ENCODE results near the gene STK38. TPM values are rescaled to one million over a fixed set of nuclear protein-coding genes. Genes with fewer than 3 reads are reported as not detected.
"Not testable (repeated sequence)": the region's sequence is repeated elsewhere in the genome, so short reads cannot be mapped to it uniquely, and the experiment has no call there.

The STK38 gene
- total RNA-seq, 2 experiments from 2014 or later = 29.5 to 30.4 TPM

- CTCF ChIA-PET = interaction anchor here (0.6 to 1.0 kb wide), 3 partner anchors 19 to 120 kb away, joined by 3 to 4 read pairs (median 3); no protein-coding TSS in a partner anchor
Measured at GRCh38 chr6:36504181-36504580, 43.1 kb downstream of the STK38 start.

GRCh38 chr6:36501686-36502085 is 45.6 kb downstream of the STK38 start:
- ChIA-PET CTCF (interaction anchor here (0.9 kb wide), 1 partner anchor 233 kb away, joined by 3 read pairs; no protein-coding TSS in a partner anchor), POLR2A (no interaction called here)

More at GRCh38 chr6:36504181-36504580, 43.1 kb downstream of the STK38 start:
- POLR2A ChIA-PET = interaction anchor here (0.6 kb wide), 1 partner anchor 12 kb away, joined by 8 read pairs; no protein-coding TSS in a partner anchor

- ChIA-PET CTCF (interaction anchor here (1.2 kb wide), 1 partner anchor 106 kb away, joined by 3 read pairs; no protein-coding TSS in a partner anchor), POLR2A (no interaction called here)
Measured at GRCh38 chr6:36499918-36500317, 47.4 kb downstream of the STK38 start.

- POLR2A ChIA-PET = no interaction called here
- CTCF ChIA-PET = no interaction called here
Measured at GRCh38 chr6:36495086-36495485, 52.2 kb downstream of the STK38 start.

- ChIA-PET POLR2A (no interaction called here), CTCF (no interaction called here)
Measured at GRCh38 chr6:36493859-36494258, 53.4 kb downstream of the STK38 start.

GRCh38 chr6:36493319-36493718 is 54.0 kb downstream of the STK38 start:
- ChIA-PET POLR2A (no interaction called here), CTCF (interaction anchor here (0.7 kb wide), 1 partner anchor 131 kb away, joined by 4 read pairs; no protein-coding TSS in a partner anchor)

- ChIA-PET POLR2A (interaction anchor here (0.6 to 0.7 kb wide), 2 partner anchors 11 to 196 kb away, joined by 3 to 8 read pairs; no protein-coding TSS in a partner anchor), CTCF (interaction anchor here (0.7 kb wide), 1 partner anchor 131 kb away, joined by 4 read pairs; no protein-coding TSS in a partner anchor)
Measured at GRCh38 chr6:36492621-36493020, 54.7 kb downstream of the STK38 start.

GRCh38 chr6:36492092-36492491 is 55.2 kb downstream of the STK38 start:
- ChIA-PET POLR2A (interaction anchor here (0.6 to 0.7 kb wide), 2 partner anchors 12 to 196 kb away, joined by 3 to 8 read pairs; no protein-coding TSS in a partner anchor), CTCF (no interaction called here)

GRCh38 chr6:36491378-36491965 is 55.8 kb downstream of the STK38 start:
- CTCF ChIA-PET = no interaction called here
- POLR2A ChIA-PET = no interaction called here

- CTCF ChIA-PET = interaction anchor here (1.4 kb wide), 1 partner anchor 20 kb away, joined by 3 read pairs; no protein-coding TSS in a partner anchor
- POLR2A ChIA-PET = no interaction called here
Measured at GRCh38 chr6:36489426-36489825, 57.9 kb downstream of the STK38 start.

GRCh38 chr6:36488221-36488620 is 59.1 kb downstream of the STK38 start:
- ChIA-PET POLR2A (no interaction called here), CTCF (interaction anchor here (1.4 kb wide), 1 partner anchor 22 kb away, joined by 3 read pairs; no protein-coding TSS in a partner anchor)

- ChIA-PET POLR2A (no interaction called here), CTCF (no interaction called here)
Measured at GRCh38 chr6:36487698-36488097, 59.6 kb downstream of the STK38 start.

- ChIA-PET POLR2A (interaction anchor here (0.6 kb wide), 1 partner anchor 28 kb away, joined by 5 read pairs; no protein-coding TSS in a partner anchor), CTCF (interaction anchor here (0.7 kb wide), 1 partner anchor 26 kb away, joined by 3 read pairs; no protein-coding TSS in a partner anchor)
Measured at GRCh38 chr6:36484736-36485135, 62.5 kb downstream of the STK38 start.

GRCh38 chr6:36483326-36483725 is 64.0 kb downstream of the STK38 start:
- POLR2A ChIA-PET = interaction anchor here (0.6 kb wide), 1 partner anchor 110 kb away, joined by 3 read pairs; no protein-coding TSS in a partner anchor
- CTCF ChIA-PET = not testable (repeated sequence)

GRCh38 chr6:36479256-36479655 is 68.0 kb downstream of the STK38 start:
- CTCF ChIA-PET = no interaction called here
- POLR2A ChIA-PET = interaction anchor here (0.7 kb wide), 1 partner anchor 150 kb away, joined by 10 read pairs; no protein-coding TSS in a partner anchor

GRCh38 chr6:36478051-36478526 is 69.2 kb downstream of the STK38 start:
- ChIA-PET POLR2A (interaction anchor here (0.6 kb wide), 1 partner anchor 42 kb away, joined by 3 read pairs; no protein-coding TSS in a partner anchor), CTCF (no interaction called here)

- POLR2A ChIA-PET = interaction anchor here (0.6 kb wide), 1 partner anchor 91 kb away, joined by 4 read pairs; no protein-coding TSS in a partner anchor
- CTCF ChIA-PET = no interaction called here
Measured at GRCh38 chr6:36469946-36470345, 77.3 kb downstream of the STK38 start.

GRCh38 chr6:36469148-36469661 is 78.1 kb downstream of the STK38 start:
- POLR2A ChIA-PET = no interaction called here
- CTCF ChIA-PET = no interaction called here

- ChIA-PET POLR2A (no interaction called here), CTCF (no interaction called here)
Measured at GRCh38 chr6:36467625-36468024, 79.7 kb downstream of the STK38 start.

GRCh38 chr6:36464233-36464632 is 83.0 kb downstream of the STK38 start:
- ChIA-PET POLR2A (interaction anchor here (0.6 kb wide), 1 partner anchor 9 kb away, joined by 3 read pairs; no protein-coding TSS in a partner anchor), CTCF (no interaction called here)

GRCh38 chr6:36463676-36464075 is 83.6 kb downstream of the STK38 start:
- ChIA-PET POLR2A (no interaction called here), CTCF (no interaction called here)
